Heart left ventricle (tissue), 16 donors: ENCODE results near the gene LYRM4. TPM values are rescaled to one million over a fixed set of nuclear protein-coding genes. Genes with fewer than 3 reads are reported as not detected.
"Not testable (repeated sequence)": the region's sequence is repeated elsewhere in the genome, so short reads cannot be mapped to it uniquely, and the experiment has no call there.

Experiments used
- ATAC-seq, 4 donors: fragments of 200-7000 bp; cut with Tn5 transposase; one replicate each; pipeline ENCODE4 v1.9.1; 2020 to 2022; ENCODE audit warnings: moderate library complexity in 4 of 4, mild to moderate bottlenecking in 3 of 4, moderate number of reproducible peaks in 1 of 4
- DNase-seq, 5 donors: peaks; one replicate each; pipeline ENCODE4 v3.0.0-alpha.2; 2020
- H3K27ac ChIP-seq, 12 donors: fragments of 200-600 bp; sonication (generic) in 4 of 12; one replicate each; pipeline versions ENCODE4 v1.5.0 to v1.8.0; 2016 to 2022; ENCODE audit warnings: mild to moderate bottlenecking in 2 of 12
- H3K27me3 ChIP-seq, 9 donors: fragments of 200-600 bp; sonication (generic) in 2 of 9; one replicate each; pipeline versions ENCODE4 v1.5.1 to v1.8.0; 2016 to 2022; ENCODE audit warnings: mild to moderate bottlenecking in 3 of 9
- H3K36me3 ChIP-seq, 9 donors: fragments of 200-600 bp; sonication (generic) in 2 of 9; one replicate each; pipeline versions ENCODE4 v1.5.0 to v1.8.0; 2018 to 2022; ENCODE audit warnings: mild to moderate bottlenecking in 2 of 9
- H3K4me1 ChIP-seq, 12 donors: fragments of 200-600 bp; sonication (generic) in 4 of 12; one replicate each; pipeline versions ENCODE4 v1.5.0 to v1.8.0; 2016 to 2022; ENCODE audit warnings: mild to moderate bottlenecking in 3 of 12
- H3K4me3 ChIP-seq, 12 donors: fragments of 200-600 bp; sonication (generic) in 4 of 12; one replicate each; pipeline versions ENCODE4 v1.5.0 to v1.8.0; 2017 to 2022; ENCODE audit warnings: mild to moderate bottlenecking in 9 of 12, moderate library complexity in 4 of 12
- H3K9me3 ChIP-seq, 12 donors: fragments of 200-600 bp; sonication (generic) in 4 of 12; one replicate each; pipeline versions ENCODE4 v1.5.0 to v1.8.0; 2016 to 2022; ENCODE audit warnings: mild to moderate bottlenecking in 1 of 12
- CTCF ChIP-seq, 12 donors: fragments of 200-600 bp; sonication (generic) in 4 of 12; IDR thresholded peaks; one replicate each; pipeline versions ENCODE4 v1.5.0 to v1.8.0; 2018 to 2022; ENCODE audit warnings: antibody characterized with exemption in 12 of 12, mild to moderate bottlenecking in 5 of 12
- POLR2A ChIP-seq, 2 donors: fragments of 450-650 bp; IDR thresholded peaks; one replicate each; pipeline ENCODE4 v1.6.1; 2017; ENCODE audit warnings: antibody characterized with exemption in 2 of 2, mild to moderate bottlenecking in 2 of 2, moderate library complexity in 2 of 2
- WGBS, 4 donors: extraction: QIAGEN DNeasy Blood & Tissue Kit in 2 of 4; methylation state at CpG; one replicate each; pipeline versions ENCODE4 v1.1.5 to v1.1.7; 2013 to 2018; 5-methylcytosine and 5-hydroxymethylcytosine counted together
- intact Hi-C, 10 donors: fragments of 100-400 bp; cut with DNase I; formaldehyde crosslinking; loops; one replicate each; pipeline versions ENCODE4 v1.11.1 to v1.14.2; 2022
- microRNA-seq, 4 donors: library from miRNA; unstranded; fragments of <30 nt; microRNA quantifications; one replicate each; pipeline versions ENCODE4 to v1.2.0, GENCODE V29; 2017 to 2020
- polyA plus RNA-seq, 2 donors: library from polyadenylated mRNA; stranded (reverse); fragments of 200-250 nt; gene quantifications; one replicate each; pipeline ENCODE4 v1.2.3, GENCODE V29; 2013
- total RNA-seq, 9 donors: library from RNA; depleted of rRNA in 2 of 9; stranded (reverse); fragments of >200 nt in 2 of 9; fragmentation: NEBNext Ultra II Directional in 3 of 9; extraction: Animal tissue kit (Norgen Biotek cat#: 25700) in 3 of 9; gene quantifications; one replicate each; pipeline versions ENCODE4 v1.1.0 to v1.2.4, GENCODE V29; 2016 to 2023
- donor health status: ischemic (EF 13 %, LVEDD 7.1; RV severe dilation, severe dysfunction).
- donor health status: healthy with polysubstance abuse.
- donor health status: DM: no; HTN: yes; CAD: no.
- donor health status: DM: no; HTN: no; CAD: no.
- donor health status: ischemic (EF 25% LVEDD 6.9; RV normal size, moderate dysfunction).
- donor health status: ischemic (EF 25% LVEDD 5.7; RV mildly dilated, moderate dysfunction).
- donor health status: healthy.
- donor health status: DM: yes; HTN: yes; CAD: no.
- donor health status: ischemic (EF 35%, LVEDD 5.7; RV mildly dilated, moderate dysfunction).
- donor health status: nonischemic (EF 11% LVEDD 7.7; RV severe dilation, severe dysfunction).
- donor health status: DM: yes; HTN: yes; CAD: no.
- donor health status: PGD.
- donor health status: ischemic (EF 29% LVEDD 5.4; RV normal size, mild dysfunction).
- donor health status: nonischemic (EF 23%, LVEDD 6.1; RV moderate dilation, normal function).

The LYRM4 gene
- total and polyA plus RNA-seq, 11 donors, result 18.8 to 39.7 (median 21.3) TPM

- intact Hi-C loops, result loop anchor here in 1 of 10 donors (5.0 kb wide), 1 partner anchor 64 kb away; no protein-coding TSS in a partner anchor
- Histone ChIP-seq H3K4me1 (no peaks in the 10 kb centered on the region), H3K9me3 (peaks cover 0 to 8% (median 0%) of the 10 kb centered on the region in 12 donors), H3K36me3 (no peaks in the 10 kb centered on the region), H3K4me3 (no peak overlapping the region), H3K27ac (no peak overlapping the region), H3K27me3 (no peaks in the 10 kb centered on the region)
- DNase-seq, result no peak
- TF ChIP-seq CTCF (IDR thresholded peaks at IDR 0.05) (no peak), POLR2A (IDR thresholded peaks at IDR 0.05) (no peak)
- WGBS, 4 donors, result 87 to 95% (median 90%) methylated on average over 4 to 8 of the region's 8 CpGs
- no peak for ATAC-seq
Observed at GRCh38 chr6:5063617-5064016, 197.1 kb downstream of the LYRM4 start.

GRCh38 chr6:5061152-5061551, 199.6 kb downstream of the LYRM4 start:
- no peak for DNase-seq
- Histone ChIP-seq H3K36me3 (no peaks in the 10 kb centered on the region), H3K4me1 (no peaks in the 10 kb centered on the region), H3K27ac (no peak overlapping the region), H3K9me3 (no peaks in the 10 kb centered on the region), H3K4me3 (no peak overlapping the region), H3K27me3 (no peaks in the 10 kb centered on the region)
- intact Hi-C loops, result loop anchor here in 1 of 10 donors (5.0 kb wide), 1 partner anchor 66 kb away; no protein-coding TSS in a partner anchor
- no peak for ATAC-seq
- WGBS, 4 donors, result 72 to 80% (median 76%) methylated on average over 3 of the region's 3 CpGs
- TF ChIP-seq CTCF (IDR thresholded peaks at IDR 0.05), result no peak
- no peak for TF ChIP-seq POLR2A (IDR thresholded peaks at IDR 0.05)

DNA sequence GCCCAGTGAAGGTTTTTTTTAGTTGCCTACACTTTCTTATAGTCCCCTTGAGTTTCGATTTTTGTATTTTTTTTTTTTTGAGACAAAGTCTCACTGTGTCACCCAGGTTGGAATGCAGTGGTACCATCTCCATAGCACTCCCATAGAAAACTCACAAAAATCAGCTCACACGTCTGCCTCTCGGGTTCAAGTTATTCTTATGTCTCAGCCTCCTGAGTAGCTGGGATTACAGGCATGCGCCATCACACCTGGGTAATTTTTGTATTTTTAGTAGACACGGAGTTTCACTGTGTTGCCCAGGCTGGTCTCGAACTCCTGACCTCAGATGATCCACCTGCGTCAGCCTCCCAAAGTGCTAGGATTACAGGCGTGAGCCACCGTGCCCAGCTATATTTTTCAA, 200.3 kb downstream of the LYRM4 start:
- H3K27ac ChIP-seq, H3K4me1 ChIP-seq, H3K36me3 ChIP-seq, H3K27me3 ChIP-seq, DNase-seq, H3K4me3 ChIP-seq, H3K9me3 ChIP-seq, ATAC-seq: not testable (repeated sequence)
- WGBS, 4 donors, result 94 to 97% (median 95%) methylated on average over 9 of the region's 9 CpGs
- intact Hi-C loops, result loop anchor here in 1 of 10 donors (5.0 kb wide), 1 partner anchor 67 kb away; no protein-coding TSS in a partner anchor

GRCh38 chr6:5059036-5059896, 201.5 kb downstream of the LYRM4 start:
- WGBS, 4 donors, result 92 to 94% (median 93%) methylated on average over 11 of the region's 11 CpGs
- Histone ChIP-seq H3K36me3 (no peaks in the 10 kb centered on the region), H3K27ac (no peak overlapping the region), H3K27me3 (no peaks in the 10 kb centered on the region), H3K4me3 (no peak overlapping the region), H3K9me3 (no peaks in the 10 kb centered on the region), H3K4me1 (no peaks in the 10 kb centered on the region)
- no peak for ATAC-seq
- TF ChIP-seq POLR2A (IDR thresholded peaks at IDR 0.05) (no peak), CTCF (IDR thresholded peaks at IDR 0.05) (no peak)
- no peak for DNase-seq
- intact Hi-C loops, result loop anchor here in 7 of 10 donors (1.0 to 10.0 kb wide), 9 partner anchors 56 to 346 kb away; no protein-coding TSS in a partner anchor

Small RNAs within 50 kb of the gene (microRNA-seq; reads per million reads assigned to microRNA genes)
- 0.77 to 3.7 (median 1.4) reads per million in 4 donors for gene MIR3691

Other genes starting within 250 kb of the LYRM4 start
- gene PPP1R3G, start 175.6 kb downstream of the LYRM4 start, total RNA-seq, result 10 to 100 TPM in 4 of 9 donors, 1 to 10 TPM in 5; 5.8 to 12.3 (median 9.7) TPM
- 1 to 10 TPM; 5.4 to 8.0 TPM for gene PPP1R3G, start 175.6 kb downstream of the LYRM4 start, polyA plus RNA-seq
- 10 to 100 TPM; 17.1 to 24.6 (median 20.5) TPM for gene FARS2, start 563 bp upstream of the LYRM4 start, total RNA-seq
- gene FARS2, start 563 bp upstream of the LYRM4 start, polyA plus RNA-seq, result 10 to 100 TPM; 11.4 to 21.4 TPM